ENCODE measurements around the gene ARHGEF9.

The ARHGEF9 gene

DNA sequence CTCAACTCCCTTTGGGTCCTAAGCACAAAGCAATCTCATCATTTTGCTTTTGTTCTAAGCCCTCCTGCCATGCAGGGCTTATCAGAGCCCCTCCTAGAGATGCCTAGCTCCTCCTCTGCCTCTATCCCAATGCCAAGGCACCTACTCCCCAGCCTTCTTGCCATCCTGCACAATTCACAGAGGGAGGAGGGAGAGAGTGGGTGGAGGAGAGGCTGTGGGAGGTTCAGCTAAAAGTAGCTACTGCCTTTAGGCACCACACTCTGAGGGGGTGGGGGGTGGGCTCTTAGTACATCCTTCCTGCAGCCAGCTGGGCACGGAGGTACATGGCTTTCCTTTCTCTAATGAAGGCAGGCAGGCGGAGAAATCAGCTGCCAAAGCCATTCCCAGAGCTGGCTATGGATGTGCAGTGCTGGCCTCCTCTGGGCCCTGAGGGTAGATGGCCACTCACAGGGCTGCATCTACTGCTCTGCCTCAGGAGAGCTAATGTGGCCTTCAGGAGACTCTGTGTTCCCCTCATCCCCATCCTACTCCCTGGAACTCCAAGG lies 40.1 kb downstream of the ARHGEF9 start:
- DNase-seq = no peak

DNA sequence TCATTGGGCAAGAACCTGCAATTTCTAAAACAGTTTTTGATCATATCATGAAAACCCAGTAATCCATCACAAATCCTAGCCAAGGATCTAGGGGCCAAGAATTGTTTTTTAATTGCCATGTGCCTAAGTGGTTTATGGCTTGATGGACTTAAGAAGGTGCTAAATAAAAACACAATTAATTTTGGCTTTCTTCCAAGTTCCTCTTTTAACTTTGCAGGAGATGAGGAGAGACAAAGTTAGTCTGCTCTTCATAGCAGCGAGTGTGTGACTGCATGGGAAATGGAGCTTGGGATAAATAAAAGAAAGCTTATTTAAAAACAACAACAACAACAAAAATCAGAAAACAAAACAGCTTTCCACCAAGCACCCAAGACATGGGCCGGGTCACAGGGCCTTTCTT lies 41.4 kb downstream of the ARHGEF9 start:
- DNase-seq = no peak

DNA sequence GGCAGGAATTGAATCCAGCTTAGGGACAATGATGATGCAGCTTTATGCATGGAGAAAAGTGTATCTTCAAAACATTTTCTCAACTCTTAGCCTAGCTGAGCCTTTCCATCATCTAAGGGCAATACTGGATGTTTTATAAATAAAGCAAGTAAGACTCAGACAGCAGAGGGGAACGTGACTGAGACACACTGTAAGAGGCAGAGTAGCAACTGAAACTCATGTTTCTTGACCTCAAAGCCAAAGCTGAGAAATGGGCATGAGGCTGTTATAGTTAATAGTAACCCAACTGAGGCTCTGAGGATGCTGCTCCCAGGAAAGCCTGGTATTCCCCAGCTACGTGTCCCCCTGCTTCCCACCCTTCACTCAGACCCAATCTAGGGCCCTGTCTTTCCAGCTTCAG lies 44.6 kb downstream of the ARHGEF9 start:
- DNase-seq = no peak

DNA sequence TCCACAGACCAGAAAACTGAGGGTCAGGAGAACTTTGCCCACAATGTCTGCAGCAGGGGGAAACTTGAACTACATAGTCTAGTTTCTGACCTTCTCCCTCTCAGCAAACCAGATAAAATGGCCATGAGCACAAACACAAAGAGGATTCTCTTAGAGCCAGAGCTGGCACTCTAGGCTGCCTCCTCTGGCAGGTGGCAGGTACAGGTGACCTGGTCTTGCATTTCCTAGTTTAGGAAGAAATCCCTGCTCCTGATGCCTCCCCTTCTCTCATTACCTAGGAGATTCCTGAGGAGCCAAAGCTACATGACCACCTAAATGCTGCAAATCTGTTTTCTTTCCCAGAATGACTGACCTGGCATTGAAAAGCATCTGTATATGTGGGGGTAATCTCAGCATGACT lies 45.1 kb downstream of the ARHGEF9 start:
- DNase-seq = no peak

DNA sequence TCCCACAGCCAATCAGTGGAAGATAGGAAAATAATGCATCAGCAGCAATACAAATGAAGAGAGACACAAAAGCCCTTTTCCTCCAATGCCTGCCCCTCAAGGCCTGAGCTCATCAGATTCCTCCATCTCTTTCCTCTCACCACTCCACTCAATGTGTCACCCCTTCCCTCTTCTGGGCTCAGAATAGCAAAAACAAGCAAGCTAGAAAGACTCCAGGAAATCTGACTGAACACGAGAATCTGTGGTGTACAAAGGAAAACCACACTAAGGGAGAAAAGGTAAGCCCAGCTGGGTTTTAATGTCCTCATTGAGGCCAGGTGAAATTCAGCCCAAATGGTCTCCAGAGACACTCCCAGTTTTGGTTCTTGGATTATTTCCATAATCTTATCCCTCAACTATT lies 46.3 kb downstream of the ARHGEF9 start:
- DNase-seq = no peak

DNA sequence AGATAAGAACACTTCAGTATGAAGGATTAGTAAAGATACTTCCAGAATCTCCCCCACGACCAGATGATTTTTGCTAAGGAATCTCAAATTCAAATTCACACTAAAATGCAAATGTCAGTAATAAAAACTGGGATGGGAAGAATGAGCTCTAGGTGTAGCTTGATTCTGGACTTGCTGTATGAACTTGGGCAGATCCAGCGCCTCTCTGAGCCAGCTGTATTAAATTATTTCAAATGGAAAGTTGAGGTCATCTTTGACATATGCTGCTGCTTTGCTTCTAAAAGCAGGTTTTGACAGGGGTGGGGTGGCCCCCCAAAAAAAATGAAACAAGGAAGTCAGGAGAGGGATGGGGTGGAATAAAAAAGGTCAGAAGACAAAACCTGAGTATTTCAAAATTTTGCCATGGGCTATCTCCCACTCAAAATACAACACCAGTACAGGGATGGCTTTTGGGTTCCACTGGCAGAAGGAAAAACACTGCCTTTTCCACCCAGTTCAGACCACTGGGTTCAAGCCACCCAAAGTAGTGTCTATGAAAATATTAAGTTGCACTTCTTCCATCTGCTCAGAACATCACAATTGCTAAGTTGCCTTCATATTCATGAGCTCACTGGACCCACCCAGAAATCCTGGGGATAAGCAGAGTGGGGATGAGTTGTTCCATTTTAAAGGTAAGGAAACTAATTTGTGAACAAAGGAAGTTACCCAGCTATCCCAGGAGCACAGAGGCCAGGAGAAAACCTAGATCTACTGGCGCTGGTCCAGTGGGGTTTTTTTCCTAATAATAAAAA lies 47.7 kb downstream of the ARHGEF9 start:
- DNase-seq = no peak

DNA sequence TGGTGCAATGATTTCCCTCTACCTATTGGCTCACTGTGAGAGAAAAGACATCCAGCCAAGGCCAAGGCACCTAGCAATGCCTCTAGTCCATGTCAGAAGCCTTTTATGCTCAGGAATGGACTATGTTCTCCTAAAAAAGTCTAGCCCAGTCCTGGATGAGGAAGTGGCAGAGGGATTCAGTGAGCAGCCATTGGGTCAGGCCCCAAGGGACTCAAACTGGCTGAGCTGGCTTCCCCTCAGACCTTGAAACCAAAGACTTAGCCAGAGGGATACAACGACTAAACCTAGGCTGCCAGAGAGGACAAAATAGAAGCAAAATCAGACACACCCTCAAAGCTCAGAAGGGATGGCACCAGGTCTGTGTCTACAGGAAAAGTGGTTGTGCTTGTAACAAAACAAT lies 49.1 kb downstream of the ARHGEF9 start:
- DNase-seq = no peak

DNA sequence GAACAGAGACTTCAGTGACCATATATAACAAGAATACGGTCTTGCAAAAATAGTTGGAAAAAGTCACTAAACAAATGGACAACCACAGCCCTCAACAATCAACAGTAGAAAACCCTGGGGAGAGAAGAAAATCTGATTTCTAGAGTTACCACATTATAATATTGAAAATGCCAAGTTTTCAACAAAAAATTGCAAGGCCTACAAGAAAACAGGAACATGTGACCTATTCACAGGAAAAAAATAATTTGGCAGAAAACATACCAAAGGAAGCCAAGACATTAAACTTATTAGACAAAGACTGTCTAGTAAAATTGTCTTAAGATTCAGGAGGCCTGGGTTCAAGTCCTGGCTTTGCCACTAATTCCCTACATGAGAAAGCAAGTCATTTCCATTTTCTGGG lies 64.7 kb downstream of the ARHGEF9 start:
- no peak for DNase-seq

DNA sequence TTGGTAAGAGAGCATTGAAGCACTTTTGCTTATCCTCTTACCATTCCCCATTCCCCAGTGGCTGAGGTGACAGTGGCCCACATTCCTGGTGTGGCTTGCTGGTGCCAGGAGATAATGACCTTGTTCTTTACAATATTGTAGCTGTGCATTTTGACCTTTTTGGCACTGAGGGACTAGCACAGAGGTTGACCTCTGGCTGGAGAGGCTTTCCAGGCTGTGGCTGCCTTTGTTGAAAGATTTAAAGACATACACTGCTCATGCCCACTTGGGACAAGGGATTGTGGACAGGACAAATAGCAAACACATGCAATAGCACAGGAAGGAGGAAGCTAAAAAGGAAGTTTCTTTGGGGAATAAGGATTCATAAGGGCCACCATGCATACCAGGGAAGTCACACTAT lies 65.4 kb downstream of the ARHGEF9 start:
- DNase-seq = no peak

DNA sequence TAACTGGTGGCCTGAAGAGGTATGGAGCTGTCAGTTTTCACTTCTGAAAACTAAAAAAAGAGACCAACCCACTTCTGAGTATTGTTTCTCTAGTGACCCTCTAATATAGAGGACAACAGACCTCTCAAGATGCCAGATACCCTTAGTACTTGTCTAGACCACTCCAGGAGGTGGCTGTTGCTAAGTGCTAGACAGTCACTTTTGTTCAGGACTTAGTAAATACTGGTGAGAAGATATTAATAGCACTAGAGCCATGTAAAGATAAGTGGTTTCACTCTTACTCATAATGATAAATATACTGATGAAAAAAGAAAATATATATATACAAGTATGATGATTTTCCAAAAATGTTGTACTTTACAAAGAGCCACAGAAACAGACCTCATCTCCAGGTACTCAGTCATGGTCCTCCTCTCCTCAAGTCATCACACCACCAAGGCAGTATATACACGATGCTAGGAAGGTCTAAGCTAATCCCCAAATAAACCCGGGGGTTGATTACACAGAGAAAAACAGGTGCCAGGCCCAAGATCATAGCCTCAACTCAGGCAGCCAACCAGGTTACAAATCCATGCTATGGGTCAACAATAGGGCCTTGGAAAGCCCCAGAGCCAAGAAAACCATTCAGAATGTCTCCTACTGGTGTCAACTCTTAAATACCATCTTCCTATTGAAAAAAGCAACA lies 66.9 kb downstream of the ARHGEF9 start:
- no peak for DNase-seq

DNA sequence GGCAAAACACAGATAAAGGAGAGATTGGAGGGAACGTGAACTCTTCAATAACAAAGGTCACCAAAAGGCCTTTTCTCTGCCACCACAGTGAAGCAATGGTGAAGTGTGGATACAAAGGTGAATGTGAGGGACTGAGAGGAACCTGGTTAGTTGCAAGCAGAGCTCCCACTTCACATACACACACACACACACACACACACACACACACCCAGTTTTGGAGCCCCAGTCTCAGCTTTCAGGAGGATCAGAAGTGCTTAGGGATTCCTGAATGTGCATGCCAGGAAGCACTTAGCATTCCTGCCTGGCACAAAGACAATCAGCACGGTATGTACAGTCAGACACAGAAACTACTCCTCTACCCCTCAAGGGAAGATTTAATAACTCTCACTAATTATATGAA lies 71.5 kb downstream of the ARHGEF9 start:
- no peak for DNase-seq

DNA sequence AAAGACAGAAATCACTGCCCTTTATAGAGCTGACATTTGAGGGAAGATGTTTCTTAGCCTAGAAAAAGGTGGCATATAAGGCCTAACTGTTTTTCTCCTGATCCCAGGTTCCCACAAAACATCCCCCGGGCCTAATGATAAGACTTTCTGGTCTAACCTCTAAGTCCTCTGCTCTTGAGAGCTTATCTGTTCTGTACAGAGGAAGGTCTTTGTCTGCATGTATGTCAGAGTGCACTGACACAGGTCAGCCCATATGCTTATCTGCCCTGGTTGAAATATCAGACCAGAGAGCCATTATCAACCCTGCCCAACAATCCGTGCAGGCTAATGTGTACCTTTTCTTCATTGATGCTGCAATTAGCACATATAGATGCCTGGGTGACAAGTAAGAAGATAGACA lies 76.2 kb downstream of the ARHGEF9 start:
- no peak for DNase-seq

DNA sequence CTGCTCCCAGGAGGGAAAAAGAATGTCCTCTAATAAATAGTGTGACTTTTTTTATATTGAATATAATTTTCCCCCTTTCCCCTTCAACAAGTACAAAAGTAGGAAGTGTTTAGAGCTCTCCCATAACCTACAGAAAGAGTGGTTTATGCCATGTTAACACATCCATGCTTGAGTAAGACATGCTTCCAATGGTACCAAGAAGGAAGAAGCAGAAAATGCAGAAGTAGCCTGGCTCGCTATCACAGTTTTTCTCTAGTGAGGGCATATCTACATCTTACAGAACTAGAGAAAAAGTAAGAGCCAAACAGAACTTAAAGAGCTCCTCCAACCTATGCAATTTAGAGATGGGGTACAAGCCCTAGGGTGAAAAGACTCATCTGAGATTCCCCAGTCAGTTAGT lies 82.5 kb downstream of the ARHGEF9 start:
- no peak for DNase-seq

DNA sequence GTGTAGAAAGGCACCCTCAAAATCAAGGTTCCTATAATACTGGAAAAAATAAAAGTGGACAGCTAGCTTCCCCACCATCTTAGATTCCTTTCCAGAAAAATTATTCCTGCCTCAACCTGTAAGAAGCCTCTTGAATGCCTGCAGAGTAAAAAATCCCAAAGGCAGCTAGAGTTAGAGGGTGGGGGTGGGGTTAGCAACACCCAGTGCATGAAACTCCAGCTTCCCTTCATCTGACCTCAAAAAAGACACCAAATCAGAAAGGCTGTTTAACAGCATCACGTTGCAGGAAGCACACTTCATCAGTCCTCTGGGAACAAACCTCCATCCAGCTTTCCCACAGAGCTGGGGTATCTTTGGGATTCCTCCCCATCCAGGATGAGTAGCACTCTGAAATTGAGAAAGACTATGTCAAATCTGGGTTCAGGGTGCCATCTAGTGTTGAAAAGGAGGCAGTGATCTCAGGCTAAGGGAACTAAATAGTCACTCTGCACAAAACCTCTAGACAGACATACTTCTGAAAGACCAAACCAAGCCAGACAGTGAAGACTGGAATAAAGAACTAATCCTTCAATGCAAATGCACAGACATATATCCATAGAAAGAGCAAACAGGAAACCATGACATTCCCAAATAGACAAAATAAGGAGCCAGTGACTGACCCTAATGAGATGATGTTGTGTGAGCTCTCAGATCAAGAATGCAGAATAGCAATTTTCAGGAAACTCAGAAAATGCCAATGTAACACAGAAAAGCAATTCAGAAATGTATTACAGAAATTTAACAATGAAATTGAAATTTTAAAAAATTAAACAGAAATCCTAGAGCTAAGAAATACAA lies 97.9 kb downstream of the ARHGEF9 start:
- DNase-seq = no peak

DNA sequence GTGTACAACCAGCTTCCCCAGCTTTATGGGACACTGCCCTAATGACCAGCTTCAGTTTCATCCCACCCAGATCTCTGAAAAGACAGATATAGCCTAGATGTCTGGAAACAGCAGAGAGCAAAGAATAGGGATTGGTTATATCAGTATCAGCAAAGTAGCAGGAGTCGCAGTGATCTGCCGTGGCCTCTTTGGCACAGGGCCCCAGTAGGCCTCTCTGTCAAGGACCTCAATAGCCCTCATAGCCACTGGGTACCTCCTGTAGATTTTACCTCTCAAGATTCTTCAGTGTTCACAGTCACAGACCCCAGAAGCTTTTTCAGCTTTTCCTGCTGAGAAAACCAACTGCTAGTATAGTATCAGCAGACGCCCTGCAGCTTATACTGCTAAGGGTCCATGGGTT lies 104.6 kb downstream of the ARHGEF9 start:
- no peak for DNase-seq

DNA sequence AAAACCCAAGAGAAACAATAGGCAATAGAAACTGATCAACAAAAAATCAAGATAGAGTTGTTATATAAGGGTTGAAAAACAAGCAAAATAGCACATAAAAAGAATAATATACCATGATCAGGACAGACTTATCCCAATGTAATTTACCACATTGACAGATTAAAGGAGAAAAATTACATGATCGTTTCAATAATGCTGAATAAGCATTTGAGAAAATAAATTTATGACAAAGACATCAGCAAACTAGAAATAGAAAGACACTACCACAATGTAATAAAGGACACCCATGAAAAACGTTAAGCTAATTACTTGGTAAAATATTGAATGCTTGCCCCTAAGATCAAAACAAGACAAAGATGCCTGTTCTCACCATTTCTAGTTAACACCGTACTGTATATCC lies 105.6 kb downstream of the ARHGEF9 start:
- no peak for DNase-seq

DNA sequence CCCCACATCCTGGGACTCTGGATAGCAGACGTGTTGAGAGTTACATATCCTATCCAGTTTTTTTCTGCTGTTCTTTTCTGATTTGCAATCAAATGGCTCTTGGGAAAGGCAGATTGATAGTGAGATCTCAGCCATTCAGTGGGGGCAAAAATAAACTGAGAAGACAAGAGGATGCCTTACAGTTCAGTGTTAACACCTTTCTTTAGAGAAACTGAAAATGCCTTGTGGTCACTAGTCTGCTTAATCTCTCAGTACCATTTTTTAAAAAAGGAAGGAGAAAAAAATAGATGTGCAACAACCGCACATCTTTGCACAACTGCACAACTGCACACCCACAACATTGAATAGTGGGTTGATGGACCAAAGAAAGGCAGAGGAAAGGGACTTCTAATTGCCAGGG lies 109.3 kb downstream of the ARHGEF9 start:
- no peak for DNase-seq

DNA sequence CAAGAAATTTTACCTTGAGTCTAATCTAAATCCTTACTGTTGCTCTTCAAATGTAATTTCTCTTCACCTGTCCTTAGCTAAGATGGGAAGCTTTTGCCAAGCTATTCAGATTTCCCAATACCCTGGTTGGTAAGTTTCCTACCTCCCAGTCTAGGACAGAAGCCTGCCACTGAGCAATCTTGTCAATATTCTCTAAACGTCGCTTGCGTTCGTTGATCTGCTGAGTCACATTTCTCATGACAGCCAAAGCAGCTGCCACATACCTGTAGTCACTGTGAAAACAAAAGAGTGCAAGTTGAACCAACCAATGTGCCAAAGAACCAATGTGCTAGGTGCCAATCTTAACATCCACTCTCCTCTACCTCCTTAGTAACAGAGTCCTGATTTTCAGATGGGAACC lies 111.1 kb downstream of the ARHGEF9 start:
- DNase-seq = no peak

DNA sequence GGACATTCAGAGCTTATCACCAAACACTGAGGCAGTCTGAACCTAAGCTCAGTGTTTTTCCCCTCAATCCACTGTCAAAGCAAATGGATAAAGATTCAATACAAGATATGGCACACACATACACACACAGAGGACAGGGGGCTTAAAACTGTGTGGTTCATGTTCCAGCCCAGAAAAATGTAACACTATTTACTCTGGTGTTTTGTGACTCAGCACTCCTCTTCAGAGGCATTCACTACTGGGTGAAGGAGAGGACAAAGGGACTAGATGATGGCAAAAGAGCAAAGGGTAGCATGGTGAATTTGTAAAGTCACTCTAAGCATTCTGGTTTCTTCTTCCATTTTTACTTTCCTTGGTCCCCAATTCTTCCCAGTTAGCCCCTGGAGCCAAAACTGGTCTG lies 120.3 kb downstream of the ARHGEF9 start:
- DNase-seq = no peak

DNA sequence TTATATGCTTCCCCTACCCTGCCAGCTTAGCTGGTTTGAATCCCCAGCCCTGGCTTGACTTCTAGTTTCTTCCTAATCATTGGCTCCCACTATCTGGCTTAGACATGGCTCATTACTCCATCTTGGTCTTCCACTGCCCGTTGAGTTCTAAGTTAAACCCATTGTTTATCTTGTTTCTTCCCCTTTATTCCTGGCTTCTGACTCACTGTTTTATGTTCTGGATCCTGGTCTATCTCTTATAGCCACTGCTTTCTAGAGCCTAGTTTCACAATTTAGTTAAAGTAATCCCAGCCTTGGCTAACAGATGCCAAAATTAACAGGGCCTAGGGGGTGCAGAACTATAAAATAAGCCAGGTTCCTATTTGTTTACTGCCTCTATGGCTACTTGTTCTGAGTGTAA lies 120.9 kb downstream of the ARHGEF9 start:
- no peak for DNase-seq

DNA sequence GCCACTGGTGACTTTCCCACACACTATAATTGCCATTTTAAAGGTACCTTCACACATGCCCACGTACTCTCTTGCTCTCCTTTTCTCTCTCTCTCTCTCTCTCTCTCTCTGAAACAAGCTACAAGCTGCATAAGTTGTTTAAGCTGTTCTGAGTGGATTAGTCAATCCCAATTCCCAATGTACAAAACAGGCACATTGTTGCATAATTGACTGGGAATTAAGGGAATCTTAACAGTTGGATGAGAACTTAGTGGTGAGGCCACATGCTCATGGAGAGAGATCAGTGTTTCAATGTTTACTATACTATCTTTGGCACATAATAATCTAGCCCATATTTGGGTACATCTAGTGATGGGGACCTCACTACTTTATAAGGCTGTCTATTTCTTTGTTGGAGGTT lies 123.3 kb downstream of the ARHGEF9 start:
- DNase-seq = no peak

DNA sequence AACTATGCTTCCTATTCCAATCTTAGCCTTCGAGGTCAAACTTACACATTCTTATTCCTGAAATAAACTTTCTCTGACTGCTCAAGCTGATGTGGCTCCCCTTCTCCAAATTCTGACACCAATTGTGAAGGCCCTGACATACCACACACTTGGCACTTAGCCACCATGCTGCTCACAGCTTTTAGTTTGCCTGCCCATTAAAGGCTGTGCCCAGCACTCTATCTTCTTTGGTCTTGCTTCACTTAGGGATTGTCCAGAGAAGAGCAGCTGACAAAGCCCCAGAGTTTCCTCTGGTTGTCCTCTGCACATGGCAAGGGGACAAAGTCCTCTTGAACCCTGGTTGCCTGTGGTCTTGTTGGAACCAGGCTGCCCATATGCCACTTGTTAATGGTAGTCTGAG lies 126.1 kb downstream of the ARHGEF9 start:
- DNase-seq = no peak

DNA sequence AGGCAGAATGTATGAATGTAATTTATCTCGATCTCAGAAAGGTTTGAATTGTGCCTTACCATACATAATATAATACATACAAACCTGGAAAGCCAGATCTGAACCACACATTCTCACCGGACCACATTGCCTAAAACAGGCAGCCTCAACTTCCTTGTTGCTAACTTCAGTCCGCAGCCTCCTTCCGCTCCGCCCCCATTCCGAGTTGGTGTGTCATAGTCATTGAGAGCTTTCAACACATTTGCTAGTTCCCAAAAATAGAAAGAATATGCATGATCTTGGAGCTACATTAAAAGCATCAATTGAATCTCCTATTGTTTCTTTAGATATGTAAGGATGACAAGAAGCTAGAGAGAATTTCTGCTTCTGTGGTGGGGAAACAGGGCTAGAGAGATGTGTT lies 127.2 kb downstream of the ARHGEF9 start:
- no peak for DNase-seq

All from NCI-H2107 (cell line).